K562 (cell line): ENCODE measurements around the gene COX19.

Experiments used
- ADNP ChIP-seq: fragments of 200-800 bp; sonication (Bioruptor generic); IDR thresholded peaks from 2 replicates; pipeline ENCODE4 v1.6.1; 2016; ENCODE audit warnings: missing genetic modification characterization, missing compliant biosample characterization
- ATF1 ChIP-seq, 2 experiments: fragments of 450-650 bp in 1 of 2; IDR thresholded peaks; 2 replicates each; pipeline ENCODE4 v1.6.1; 2016; ENCODE audit warnings: missing compliant biosample characterization in 1 of 2, missing genetic modification characterization in 1 of 2
- ETV6 ChIP-seq, 3 experiments: fragments of 150-350 bp in 1 of 3; sonication (generic) in 1 of 3; formaldehyde crosslinking in 1 of 3; IDR thresholded peaks; 2 replicates each; pipeline versions ENCODE4 v1.6.1 to v1.8.0; 2014 to 2022; ENCODE audit warnings: borderline replicate concordance in 2 of 3, low read depth in 2 of 3, antibody characterized with exemption in 1 of 3, low read length in 1 of 3, mild to moderate bottlenecking in 1 of 3, missing genetic modification reagents in 1 of 3
- HMGXB4 ChIP-seq: sonication (generic); formaldehyde crosslinking; IDR thresholded peaks from 2 replicates; pipeline ENCODE4 v1.8.1; 2023; ENCODE audit warnings: mild to moderate bottlenecking, missing genetic modification reagents
- JUNB ChIP-seq: fragments of 450-650 bp; formaldehyde crosslinking; conservative IDR thresholded peaks from 2 replicates; pipeline ENCODE4 v1.4.0; 2020; ENCODE audit warnings: mild to moderate bottlenecking
- MYNN ChIP-seq, 2 experiments: sonication (generic); formaldehyde crosslinking in 1 of 2; IDR thresholded peaks; 2 replicates each; pipeline versions ENCODE4 v1.5.0 to v1.6.1; 2016 to 2020; ENCODE audit warnings: antibody characterized with exemption in 1 of 2, missing genetic modification reagents in 1 of 2
- POLR2A ChIP-seq: fragments of 450-650 bp; conservative IDR thresholded peaks from 2 replicates; pipeline ENCODE4 v1.6.1; 2016
- SP1 ChIP-seq: sonication (generic); formaldehyde crosslinking; IDR thresholded peaks from 2 replicates; pipeline ENCODE4 v1.8.1; 2022; ENCODE audit warnings: mild to moderate bottlenecking, missing genetic modification reagents
- TFE3 ChIP-seq: fragments of 450-650 bp; formaldehyde crosslinking; IDR thresholded peaks from 2 replicates; pipeline ENCODE4 v1.4.0; 2020; ENCODE audit warnings: mild to moderate bottlenecking, mixed read lengths
- TRIM24 ChIP-seq, 2 experiments: fragments of 450-650 bp; IDR thresholded peaks; 2 replicates each; pipeline ENCODE4 v1.6.1; 2016
- ZFP30 ChIP-seq: fragments of 250-450 bp; sonication (Bioruptor Pico); IDR thresholded peaks from 2 replicates; pipeline ENCODE4 v1.8.0; 2022; ENCODE audit warnings: moderate library complexity, mild to moderate bottlenecking, inconsistent platforms, borderline replicate concordance
- ZNF79 ChIP-seq: fragments of 250-450 bp; sonication (Bioruptor Pico); IDR thresholded peaks from 2 replicates; pipeline ENCODE4 v1.4.0; 2020; ENCODE audit warnings: low read depth, mild to moderate bottlenecking, moderate library complexity
- TF ChIP-seq, protein P1 (sequence below), 3 experiments: IDR thresholded peaks in 2 of 3; conservative IDR thresholded peaks in 1 of 3; 2 replicates each; pipeline ENCODE4 v1.5.1; 2011 to 2012; ENCODE audit warnings: low read length in 3 of 3, mild to moderate bottlenecking in 3 of 3, control low read depth in 2 of 3, improper control_type of control experiment in 1 of 3, inconsistent platforms in 1 of 3, low read depth in 1 of 3, mixed read lengths in 1 of 3, moderate library complexity in 1 of 3; ENCODE audit not compliant: insufficient read depth in 2 of 3

DNA sequence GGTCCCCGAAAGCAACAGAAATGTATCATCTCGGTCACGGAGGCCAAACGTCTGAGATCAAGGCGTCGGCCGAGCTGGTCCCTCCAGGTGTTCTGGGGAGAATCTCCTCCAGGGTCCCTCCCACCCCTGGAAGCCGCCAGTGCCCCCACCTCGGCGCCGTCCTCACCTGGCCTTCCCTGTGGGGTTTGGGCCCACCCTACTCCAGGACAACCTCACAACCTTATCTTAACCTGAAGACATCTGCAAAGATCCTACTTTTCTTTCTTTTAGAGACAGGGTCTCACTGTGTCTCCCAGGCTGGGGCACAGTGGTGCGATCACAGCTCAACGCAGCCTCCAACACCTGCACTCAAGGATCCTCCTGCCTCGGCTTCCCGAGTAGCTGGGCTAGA lies 54.3 kb downstream of the COX19 start:
- no peak for TF ChIP-seq JUNB (CRISPR knock-in tag)
- TF ChIP-seq POLR2A: no peak
- no peak for TF ChIP-seq ATF1 (CRISPR knock-in tag; IDR thresholded peaks at IDR 0.05)
- TF ChIP-seq ATF1 (tag; IDR thresholded peaks at IDR 0.05): no peak
- TF ChIP-seq ADNP (tag): no peak
- no peak for TF ChIP-seq MYNN (IDR thresholded peaks at IDR 0.05)
- TF ChIP-seq MYNN (CRISPR knock-in tag; IDR thresholded peaks at IDR 0.05): no peak
- no peak for TF ChIP-seq SP1 (CRISPR knock-in tag)
- TF ChIP-seq HMGXB4: no peak
- TF ChIP-seq ZNF79 (CRISPR knock-in tag): no peak
- no peak for TF ChIP-seq ETV6 (IDR thresholded peaks at IDR 0.05; ENCODE audit: borderline replicate concordance in 1 of 2, low read depth in 2 of 2, low read length in 1 of 2)
- no peak for TF ChIP-seq ETV6 (CRISPR knock-in tag; IDR thresholded peaks at IDR 0.05; ENCODE audit: borderline replicate concordance)
- TF ChIP-seq ZFP30: no peak
- TF ChIP-seq, protein P1, sequence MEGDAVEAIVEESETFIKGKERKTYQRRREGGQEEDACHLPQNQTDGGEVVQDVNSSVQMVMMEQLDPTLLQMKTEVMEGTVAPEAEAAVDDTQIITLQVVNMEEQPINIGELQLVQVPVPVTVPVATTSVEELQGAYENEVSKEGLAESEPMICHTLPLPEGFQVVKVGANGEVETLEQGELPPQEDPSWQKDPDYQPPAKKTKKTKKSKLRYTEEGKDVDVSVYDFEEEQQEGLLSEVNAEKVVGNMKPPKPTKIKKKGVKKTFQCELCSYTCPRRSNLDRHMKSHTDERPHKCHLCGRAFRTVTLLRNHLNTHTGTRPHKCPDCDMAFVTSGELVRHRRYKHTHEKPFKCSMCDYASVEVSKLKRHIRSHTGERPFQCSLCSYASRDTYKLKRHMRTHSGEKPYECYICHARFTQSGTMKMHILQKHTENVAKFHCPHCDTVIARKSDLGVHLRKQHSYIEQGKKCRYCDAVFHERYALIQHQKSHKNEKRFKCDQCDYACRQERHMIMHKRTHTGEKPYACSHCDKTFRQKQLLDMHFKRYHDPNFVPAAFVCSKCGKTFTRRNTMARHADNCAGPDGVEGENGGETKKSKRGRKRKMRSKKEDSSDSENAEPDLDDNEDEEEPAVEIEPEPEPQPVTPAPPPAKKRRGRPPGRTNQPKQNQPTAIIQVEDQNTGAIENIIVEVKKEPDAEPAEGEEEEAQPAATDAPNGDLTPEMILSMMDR (IDR thresholded peaks at IDR 0.05 in 2 of 3, conservative IDR thresholded peaks at IDR 0.05 in 1 of 3; ENCODE audit: insufficient read depth in 2 of 3, low read depth in 1 of 3, low read length in 3 of 3): no peak
- no peak for TF ChIP-seq TFE3 (CRISPR knock-in tag)
- no peak for TF ChIP-seq TRIM24 (IDR thresholded peaks at IDR 0.05)
